GM21737 (cell line): ENCODE results near the gene PHLDA1.
"Not testable (repeated sequence)": the region's sequence is repeated elsewhere in the genome, so short reads cannot be mapped to it uniquely, and the experiment has no call there.

Source experiments
- ATAC-seq: cut with Tn5 transposase; IDR thresholded peaks from one replicate; pipeline ENCODE4 v1.9.1; 2021; ENCODE audit warnings: mild to moderate bottlenecking, moderate library complexity; ENCODE audit not compliant: unreplicated experiment

The PHLDA1 gene

DNA sequence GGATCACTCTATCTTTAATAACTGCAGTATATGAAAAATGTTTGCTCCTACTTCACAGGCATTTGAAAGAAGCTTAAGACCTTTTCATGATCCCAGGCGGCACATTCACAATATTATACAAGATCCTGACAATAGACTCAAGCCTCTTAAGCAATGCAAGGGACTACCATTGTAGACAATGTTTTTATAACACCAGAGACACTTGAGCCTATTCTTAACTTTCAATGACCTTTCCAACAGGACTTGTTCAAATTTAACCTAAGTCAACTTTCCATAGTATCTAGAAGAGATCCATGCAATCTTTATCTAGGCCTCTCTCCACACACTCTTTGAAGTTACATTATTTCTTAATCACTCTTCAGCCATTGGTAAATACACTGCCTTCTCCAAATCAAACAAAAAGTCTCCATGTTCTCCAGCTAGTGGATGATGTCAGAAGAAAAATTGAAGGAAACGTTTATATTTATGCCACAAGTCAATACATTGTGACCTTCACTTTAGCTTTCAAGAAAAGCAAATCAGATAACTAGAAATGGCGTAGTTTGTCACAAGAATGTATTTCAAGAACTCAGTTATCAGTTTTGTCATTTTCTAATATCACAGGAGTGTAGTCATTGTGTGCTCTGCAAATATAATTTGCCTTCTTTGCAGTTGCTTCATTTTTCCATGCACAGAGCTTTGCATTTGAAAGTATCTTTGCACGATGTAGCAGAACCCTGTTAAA, 41.2 kb downstream of the PHLDA1 start:
- no peak for ATAC-seq

DNA sequence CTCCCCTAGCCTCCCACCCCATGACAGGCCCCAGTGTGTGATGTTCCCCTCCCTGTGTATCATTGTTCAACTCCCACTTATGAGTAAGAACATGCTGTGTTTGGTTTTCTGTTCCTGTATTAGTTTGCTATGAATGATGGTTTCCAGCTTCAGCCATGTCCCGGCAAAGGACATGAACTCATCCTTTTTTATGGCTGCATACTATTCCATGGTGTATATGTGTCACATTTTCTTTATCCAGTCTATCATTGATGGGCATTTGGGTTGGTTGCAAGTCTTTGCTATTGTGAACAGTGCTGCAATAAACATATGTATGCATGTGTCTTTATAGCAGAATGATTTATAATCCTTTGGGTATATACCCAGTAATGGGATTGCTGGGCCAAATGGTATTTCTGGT, 43.9 kb downstream of the PHLDA1 start:
- not testable (repeated sequence) for ATAC-seq

DNA sequence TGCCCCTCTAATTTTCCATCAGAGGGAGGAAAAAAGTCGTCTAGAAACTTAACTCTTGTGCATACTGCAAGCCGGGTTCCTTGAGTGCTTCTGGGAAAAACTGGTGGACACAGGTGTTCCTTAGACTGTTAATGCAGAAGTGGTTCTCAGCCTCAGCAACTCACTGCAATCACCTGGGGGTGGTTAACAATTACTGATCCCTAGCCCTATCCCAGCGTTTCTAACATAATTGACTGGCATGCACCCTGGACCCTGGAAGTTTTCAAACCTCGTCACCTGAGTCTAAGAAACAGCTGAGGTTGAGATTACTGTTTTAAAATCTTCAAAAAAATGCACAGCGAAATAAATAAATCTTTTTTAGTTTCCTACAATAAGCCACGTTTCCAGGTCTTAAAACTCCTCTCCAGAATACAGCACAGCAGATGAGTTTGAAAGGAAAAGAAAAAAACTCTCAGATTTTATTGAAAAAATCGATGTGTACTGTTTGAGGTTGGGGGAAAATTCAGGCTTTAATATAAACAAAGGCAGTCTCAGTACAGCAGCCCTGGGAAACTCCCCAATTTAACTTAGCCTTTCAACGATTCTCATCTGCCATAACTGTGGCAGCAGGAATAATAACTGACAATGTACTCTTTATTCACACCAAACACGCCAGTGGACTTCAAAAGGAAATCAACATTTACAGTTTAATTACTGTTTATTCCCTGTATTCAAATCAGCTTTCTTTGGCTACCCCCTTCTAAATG, 45.4 kb downstream of the PHLDA1 start:
- no peak for ATAC-seq

DNA sequence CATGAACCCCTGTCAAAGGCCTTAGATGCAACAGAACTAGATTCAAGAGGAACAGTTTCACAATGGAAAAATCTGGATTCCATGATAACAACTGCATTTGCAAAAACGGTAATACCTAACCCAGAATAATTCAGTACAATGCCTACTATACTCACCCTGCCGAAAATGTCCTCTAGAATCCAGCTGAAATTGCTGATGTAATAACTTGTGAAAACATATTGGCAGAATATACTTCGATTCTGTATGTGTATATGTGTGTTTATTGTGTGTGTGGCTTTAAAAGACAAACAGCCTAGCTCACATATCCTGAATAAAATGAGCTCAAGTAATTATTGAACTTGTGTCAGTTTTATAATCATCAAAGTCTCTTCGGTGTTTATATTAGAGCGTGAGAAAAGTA, 46.0 kb downstream of the PHLDA1 start:
- ATAC-seq, result no peak

DNA sequence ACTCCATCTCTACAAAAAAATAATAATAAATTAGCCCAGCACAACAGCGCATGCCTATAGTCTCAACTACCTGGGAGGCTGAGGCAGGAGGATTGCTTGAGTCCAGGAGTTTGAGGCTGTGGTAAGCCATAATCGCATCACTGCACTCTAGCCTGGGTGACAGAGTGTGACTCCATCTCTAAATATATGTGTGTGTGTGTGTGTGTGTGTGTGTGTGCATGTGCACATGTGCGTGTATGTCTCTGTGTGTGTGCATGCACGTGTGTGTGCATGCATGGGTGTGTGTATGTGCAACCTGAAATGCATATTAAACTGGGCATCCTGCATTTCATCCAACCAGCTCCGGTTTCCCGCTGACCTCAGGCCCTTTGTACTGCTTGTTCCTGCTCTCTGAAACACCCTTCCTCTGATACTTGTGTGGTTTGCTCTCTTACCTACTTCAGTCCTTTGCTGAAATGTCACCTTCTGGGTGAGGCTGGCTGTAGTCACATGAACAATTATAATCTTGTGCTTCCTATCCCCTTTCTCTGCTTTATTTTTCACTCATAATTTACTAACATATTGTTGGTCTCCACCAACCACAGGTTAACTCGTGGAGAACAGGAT, 46.9 kb downstream of the PHLDA1 start:
- ATAC-seq, result no peak

DNA sequence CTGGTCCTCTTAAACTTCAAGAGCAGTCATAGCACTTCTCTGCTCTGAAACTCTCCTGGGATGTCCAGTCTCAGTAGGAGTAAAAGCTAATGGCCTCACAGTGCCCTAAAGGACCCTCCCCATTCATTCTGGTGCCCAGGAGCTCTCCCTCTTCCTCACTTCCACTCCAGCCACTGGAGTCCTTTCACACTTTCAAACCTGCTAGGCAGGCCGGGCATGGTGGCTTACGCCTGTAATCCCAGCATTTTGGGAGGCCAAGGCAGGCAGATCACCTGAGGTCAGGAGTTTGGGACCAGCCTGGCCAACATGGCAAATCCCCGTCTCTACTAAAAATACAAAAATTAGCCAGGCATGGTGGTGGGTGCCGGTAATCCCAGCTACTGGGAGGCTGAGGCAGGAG, 47.7 kb downstream of the PHLDA1 start:
- ATAC-seq, result not testable (repeated sequence)

DNA sequence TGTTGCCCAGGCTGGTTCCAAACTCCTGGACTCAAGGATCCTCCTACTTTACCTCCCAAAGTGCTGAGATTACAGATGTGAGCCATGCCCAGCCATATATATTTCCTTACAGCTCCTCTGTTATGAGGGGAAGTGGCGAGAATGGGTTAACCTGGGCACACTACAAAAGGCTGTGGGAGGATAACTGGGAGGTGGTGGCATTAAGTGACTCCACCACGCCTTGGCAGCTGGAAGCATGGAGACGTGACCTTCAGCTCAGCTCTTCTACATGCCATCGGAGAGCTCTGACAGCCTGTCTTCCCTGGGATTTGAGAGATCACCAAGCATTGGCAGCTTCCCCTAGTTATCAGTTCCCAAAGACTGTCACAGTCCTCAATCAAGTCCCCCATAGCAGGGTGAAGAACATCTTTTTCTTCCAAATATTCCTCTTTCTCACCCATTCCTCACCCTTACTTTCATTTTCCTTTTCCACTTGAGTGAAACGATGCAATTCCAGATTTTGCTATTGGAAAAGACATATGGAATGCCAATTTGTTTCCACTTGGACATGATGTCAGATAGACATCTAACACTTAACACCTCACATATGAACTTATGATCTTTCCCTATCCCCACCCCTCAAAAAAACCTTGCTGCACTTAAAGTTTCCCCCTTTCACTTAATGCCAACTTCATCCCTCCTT, 48.5 kb downstream of the PHLDA1 start:
- ATAC-seq, result no peak

DNA sequence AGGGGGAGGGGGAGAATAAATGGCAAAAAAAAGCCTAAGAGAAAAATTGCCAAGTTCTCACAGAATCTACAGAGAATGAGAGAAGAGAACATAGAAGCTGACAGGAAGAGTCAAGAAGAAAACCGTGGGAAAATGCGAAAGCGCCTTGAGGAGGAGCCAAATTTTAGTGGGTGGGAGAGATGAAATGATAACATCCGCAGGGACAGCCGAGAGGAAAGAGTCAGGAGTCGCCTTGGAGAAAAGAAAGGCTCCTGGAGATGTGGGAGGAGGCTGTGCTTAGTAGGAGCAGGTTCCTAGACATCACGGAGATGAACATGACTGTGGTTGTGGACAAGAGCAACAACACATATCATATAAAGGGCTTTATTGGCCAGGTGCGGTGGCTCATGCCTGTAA, 49.4 kb downstream of the PHLDA1 start:
- ATAC-seq, result no peak

DNA sequence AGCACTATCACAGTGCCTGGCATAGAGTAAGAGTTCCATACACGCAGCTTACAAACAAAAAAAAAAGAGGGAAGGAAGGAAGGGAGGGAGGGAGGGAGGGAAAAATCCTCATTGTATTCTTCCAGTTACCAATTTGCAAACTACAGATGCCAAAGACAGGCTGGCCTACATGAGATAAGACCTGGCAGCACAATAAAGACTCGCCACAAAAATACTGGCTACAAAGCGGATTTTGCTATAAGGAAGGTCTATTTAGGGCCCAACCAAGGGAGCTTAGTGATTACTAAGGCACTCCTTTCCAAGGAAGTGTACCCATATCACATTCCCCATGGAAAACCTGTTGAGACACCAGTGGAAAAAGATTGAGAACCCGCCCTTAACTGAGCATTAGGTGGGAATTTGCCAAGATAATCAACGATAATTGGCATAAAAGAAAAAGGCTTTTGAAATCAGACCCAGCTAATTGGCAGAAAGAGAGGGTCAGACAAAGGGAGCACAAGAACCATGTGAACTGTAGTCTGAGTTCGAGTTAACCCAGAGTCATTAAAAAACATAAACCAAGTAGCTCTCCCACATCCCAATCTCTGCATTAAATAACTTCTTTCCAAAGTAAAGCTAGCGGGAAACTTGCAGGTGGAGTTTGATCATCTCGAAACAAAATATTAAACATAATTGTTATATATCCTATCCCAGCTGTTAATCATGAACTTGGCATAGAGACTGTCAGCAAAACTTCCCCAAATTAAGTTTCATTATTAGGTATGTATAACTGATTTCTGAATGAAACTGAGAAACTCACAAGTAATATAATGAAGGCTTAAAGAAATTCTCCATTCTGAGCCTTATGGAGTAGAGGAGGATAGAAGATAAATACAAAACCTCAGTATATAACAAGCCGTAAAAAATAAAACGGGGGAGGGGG, 50.1 kb downstream of the PHLDA1 start:
- peak; percentile 44 for ATAC-seq

DNA sequence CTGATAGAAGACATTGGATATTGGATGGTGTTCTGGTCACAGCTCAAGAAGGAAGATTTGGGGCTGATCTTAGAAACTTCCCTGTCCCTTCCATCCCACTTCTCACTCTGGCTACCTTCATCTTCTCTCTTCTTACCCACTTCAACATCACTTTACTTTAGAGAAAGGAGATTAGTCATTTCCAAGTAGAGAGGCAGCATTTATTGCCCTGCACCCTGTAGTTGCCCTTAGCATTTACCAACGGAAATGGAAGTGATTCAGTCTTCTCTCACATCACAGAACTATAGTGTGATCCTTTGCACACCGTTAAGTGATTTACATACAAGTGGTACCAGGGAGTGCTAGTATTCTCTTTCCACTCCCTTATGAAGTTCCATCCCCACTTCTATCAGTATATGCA, 52.4 kb downstream of the PHLDA1 start:
- no peak for ATAC-seq

DNA sequence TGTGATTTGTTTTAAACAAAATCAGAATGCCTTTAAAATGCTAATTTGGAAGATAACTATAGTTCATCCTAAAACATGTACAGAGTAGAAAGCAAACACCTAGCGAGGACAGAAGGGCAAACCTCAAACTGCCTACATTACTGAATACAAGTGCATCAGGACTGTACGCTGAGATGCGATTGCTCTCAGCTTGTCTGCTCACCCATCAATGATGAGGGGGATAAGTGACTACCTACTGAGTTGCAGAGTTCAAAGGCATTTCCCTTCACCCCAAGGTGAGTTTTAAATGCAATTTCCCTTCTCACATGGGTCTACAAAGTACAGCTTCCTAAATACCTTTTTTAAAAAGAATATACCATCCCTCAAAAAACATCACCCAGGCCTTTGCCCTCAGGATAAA, 52.9 kb downstream of the PHLDA1 start:
- no peak for ATAC-seq

DNA sequence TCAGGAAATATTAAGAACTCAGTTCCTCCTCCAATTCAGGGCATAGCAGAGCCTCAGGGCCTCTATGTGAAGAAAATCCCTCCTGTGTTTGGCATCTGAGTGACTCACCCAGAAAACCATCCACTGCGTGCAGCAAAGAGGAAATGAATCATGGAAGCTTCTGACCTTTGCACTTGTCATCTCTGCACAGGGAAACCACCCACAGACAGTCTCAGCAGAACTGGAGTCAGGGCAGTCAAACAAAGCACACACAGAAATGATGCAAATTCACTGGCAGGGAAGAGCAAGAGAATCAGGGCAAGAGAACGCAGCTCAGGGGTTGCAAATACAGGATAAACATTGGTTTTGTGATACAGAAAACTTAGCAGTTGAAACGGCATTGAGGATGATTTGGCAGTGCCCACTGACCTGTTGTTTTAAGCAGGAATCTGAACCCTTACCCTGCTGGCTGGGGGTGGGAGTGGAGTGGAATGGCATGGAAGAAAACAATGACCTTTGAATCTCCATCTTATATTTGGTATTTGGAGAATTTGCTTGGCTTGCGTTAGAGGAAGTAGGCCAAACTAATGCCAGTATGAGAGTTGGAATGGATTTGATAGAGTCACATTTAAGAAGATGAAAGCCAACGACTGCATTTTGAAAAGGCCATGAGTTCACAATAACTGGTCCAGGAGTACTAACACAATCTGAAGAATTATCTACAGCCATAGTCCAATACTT, 53.5 kb downstream of the PHLDA1 start:
- peak; percentile 96 for ATAC-seq

DNA sequence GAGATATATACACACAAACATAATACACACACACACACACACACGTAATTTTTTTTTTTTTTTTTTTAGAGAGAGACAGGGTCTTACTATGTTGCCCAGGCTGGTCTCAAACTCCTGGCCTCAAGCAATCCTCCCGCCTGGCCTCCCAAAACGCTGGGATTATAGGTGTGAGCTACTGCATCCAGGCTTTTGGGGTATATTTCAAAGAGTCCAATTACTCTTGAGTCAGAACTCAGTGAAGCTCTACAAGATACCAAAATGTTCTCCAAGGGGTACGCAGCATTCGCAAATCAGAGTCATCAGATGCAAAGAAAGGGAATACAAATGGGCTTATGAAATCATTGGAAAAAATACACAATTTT, 54.0 kb downstream of the PHLDA1 start:
- ATAC-seq, result no peak

DNA sequence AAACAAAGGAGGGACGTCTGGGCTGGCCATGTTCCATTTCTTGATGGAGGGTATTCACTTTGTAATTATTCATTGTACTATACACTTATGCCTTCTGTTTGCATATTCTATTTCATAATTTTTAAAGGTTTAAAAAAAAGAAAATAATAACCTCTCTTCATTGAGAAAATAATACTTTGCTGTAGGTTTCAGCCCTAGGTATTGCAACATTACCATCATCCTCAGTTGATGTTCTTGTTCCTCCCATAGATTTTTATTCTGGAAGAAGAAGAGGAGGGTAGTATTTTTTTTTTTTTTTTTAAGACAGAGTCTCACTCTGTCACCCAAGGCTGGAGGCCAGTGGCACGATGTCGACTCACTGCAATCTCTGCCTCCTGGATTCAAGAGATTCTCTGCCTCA, 54.7 kb downstream of the PHLDA1 start:
- no peak for ATAC-seq

DNA sequence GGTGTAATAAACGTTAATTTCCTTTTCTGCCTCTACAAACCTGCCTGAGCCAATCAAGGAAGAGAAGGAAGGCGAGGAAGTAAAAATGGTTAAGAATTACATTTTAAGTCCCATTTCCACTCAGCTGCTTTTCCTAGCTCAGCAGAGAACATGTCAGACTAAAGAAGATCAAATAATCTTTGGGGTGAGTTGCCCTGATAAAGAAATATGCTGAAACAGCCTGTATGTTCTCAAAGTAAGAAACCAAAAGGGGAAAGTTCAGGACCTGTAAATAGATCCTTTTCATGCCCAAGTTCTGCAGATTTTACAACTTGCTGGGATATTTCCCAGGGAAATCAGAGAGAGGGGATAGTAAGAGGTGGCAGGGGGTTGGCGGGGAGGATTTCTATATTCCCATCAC, 55.5 kb downstream of the PHLDA1 start:
- ATAC-seq, result no peak

DNA sequence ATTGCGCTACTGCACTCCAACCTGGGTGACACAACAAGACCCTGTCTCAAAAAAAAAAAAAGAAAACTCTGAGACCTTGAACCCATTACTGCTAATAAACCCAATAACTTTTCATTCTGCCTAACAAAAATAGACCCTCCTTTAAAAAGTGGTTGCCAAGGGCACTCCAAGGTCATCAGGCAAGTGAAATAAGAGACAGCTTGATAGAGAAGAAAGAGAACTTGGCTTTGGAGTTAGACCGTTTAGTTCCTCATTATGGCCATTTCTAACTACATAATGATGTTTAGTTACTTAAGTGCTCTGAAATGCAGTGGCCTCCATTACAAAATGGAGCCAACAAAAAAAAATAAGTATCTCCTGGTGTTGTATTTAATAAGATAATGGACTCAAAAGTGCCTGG, 55.9 kb downstream of the PHLDA1 start:
- no peak for ATAC-seq
